Breast epithelium (tissue), 3 donors: ENCODE measurements around the gene ANKS1B.

Experiments used
- CTCF ChIP-seq, 3 donors: fragments of 450-650 bp; IDR thresholded peaks; one replicate each; pipeline ENCODE4 v1.5.1; 2016 to 2017; ENCODE audit warnings: antibody characterized with exemption in 3 of 3, mild to moderate bottlenecking in 3 of 3, moderate library complexity in 3 of 3
- POLR2AphosphoS5 ChIP-seq, 3 donors: sonication (generic); formaldehyde crosslinking; IDR thresholded peaks; one replicate each; pipeline ENCODE4 v1.6.1; 2017; ENCODE audit warnings: antibody characterized with exemption in 3 of 3

GRCh38 chr12:99380701-99381100, 604.0 kb downstream of the ANKS1B start:
- TF ChIP-seq CTCF (IDR thresholded peaks at IDR 0.05) (no peak), POLR2AphosphoS5 (IDR thresholded peaks at IDR 0.05) (no peak)
